ENCODE data around the gene PHC2.

DNA sequence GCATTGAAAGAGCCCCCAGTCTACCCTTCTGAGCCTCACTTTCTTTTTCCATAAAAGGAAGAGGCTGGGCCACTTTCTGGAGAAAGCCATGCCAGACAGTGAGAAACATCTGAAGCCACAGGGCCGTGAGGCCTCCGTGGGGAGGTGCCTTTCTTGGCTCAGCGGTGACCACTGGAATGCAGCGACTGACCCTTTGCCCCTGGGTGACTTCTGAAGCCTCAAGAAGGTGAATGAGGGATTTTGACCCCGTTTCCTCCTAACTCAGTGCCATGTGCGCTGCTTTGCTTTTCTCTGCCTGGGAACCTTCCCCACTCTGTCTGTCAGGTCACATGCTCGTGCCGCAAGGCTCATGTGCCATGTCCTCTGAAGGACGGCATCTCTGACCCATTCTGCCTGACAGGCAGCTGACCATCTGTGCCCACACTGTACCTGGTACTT is 65.3 kb downstream of the PHC2 start:
- TF ChIP-seq, protein P1, sequence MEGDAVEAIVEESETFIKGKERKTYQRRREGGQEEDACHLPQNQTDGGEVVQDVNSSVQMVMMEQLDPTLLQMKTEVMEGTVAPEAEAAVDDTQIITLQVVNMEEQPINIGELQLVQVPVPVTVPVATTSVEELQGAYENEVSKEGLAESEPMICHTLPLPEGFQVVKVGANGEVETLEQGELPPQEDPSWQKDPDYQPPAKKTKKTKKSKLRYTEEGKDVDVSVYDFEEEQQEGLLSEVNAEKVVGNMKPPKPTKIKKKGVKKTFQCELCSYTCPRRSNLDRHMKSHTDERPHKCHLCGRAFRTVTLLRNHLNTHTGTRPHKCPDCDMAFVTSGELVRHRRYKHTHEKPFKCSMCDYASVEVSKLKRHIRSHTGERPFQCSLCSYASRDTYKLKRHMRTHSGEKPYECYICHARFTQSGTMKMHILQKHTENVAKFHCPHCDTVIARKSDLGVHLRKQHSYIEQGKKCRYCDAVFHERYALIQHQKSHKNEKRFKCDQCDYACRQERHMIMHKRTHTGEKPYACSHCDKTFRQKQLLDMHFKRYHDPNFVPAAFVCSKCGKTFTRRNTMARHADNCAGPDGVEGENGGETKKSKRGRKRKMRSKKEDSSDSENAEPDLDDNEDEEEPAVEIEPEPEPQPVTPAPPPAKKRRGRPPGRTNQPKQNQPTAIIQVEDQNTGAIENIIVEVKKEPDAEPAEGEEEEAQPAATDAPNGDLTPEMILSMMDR (IDR thresholded peaks at IDR 0.05; ENCODE audit: poor library complexity, severe bottlenecking), result no peak
- TF ChIP-seq POLR2AphosphoS5 (IDR thresholded peaks at IDR 0.05) (no peak), EZH2 (IDR thresholded peaks at IDR 0.05; ENCODE audit: borderline replicate concordance, insufficient read depth, low read length, poor library complexity, severe bottlenecking) (no peak)

Measured in neural cell (in vitro differentiated cells).